HG03066 (cell line): ENCODE results near the gene ANKRD49.

Experiments
- ATAC-seq: cut with Tn5 transposase; IDR thresholded peaks from one replicate; pipeline ENCODE4 v1.9.1; 2021; ENCODE audit warnings: low read depth; ENCODE audit not compliant: unreplicated experiment

The ANKRD49 gene

GRCh38 chr11:94493281-94494125, at the start of gene ANKRD49, which contains the start of gene MRE11:
TSS of gene ANKRD49 (plus strand) at chr11:94493984. CDS start at chr11:94496694, 2,710 bp downstream.
TSS of gene MRE11 (minus strand) at chr11:94493844. CDS start at chr11:94492801, 1,043 bp downstream.
- ATAC-seq = peak; percentile 100

DNA sequence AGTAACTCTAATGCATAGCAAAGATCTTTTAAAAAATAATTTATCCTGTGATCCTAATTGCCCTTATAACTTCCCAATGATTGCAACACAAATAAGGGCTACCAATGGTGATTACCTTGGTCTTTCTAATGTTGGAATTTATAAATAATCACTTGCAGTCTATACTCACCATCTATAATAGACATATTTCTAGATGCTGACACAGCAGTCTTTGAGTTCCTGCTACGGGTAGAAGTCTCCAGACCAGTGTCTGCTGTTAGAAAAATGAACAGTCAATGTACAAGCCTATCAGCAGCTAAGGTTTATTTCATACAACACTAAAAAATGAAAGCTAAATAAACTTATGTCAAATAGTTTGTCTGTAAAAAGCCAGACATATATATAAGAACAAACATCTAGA, 48.1 kb upstream of the ANKRD49 start:
- ATAC-seq = no peak

GRCh38 chr11:94447149-94447548, 46.6 kb upstream of the ANKRD49 start:
- ATAC-seq = no peak

DNA sequence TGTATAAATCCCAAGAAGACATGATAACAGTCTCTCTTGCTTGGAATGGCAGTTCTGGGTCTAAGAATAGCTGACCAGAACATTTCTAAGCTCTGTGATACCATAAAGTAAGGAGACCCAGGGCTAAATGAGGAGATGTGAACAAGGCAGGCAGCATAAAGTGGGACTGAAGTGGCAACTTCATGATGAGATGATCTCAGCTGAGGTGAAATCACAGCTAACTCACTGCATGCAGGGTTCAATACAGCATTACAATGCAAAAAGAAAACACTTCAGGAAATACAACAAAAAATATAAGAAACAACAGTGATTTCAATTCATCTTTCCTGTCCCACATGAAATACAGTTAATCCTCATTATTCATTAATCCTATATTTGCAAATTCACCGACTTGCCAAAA, 44.8 kb upstream of the ANKRD49 start:
- no peak for ATAC-seq

GRCh38 chr11:94449437-94449836, 44.3 kb upstream of the ANKRD49 start:
- ATAC-seq = no peak

DNA sequence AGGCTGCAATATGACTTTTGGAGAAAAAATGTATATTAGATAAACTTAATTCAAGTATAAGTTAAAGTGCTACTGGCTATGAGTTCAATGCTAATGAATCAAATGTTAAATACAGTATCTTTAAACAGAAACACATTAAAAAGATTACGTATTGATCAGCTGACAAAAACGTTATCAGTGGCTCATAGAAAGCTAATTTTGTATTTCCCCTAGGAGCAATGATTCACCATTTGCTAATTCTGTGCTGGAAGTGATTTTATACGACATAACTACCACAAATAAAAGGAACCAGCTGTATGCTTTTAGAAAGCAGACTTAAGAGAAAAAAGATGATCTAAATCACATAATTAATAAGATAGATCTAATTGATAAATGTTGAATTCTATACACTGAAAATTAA, 43.7 kb upstream of the ANKRD49 start:
- ATAC-seq = no peak

GRCh38 chr11:94452988-94453387, 40.8 kb upstream of the ANKRD49 start:
- ATAC-seq = no peak

DNA sequence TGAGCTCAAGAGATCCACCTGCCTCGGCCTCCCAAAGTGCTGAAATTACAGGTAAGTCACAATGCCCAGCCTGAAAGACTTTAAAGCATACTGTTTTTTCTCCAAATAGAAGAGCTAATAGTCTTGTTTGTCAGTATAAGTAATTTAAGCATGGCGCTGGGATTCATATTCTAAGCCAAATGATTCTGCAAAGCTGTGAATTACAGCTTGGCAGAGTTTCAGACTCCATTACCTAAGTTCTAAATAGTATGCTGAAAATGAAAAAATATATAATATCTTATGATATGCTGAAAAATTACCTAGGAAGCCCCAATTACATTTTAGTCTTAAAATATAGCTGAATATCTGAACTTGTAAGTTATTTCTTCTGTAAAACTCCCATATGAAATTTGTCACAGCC, 39.5 kb upstream of the ANKRD49 start:
- no peak for ATAC-seq

DNA sequence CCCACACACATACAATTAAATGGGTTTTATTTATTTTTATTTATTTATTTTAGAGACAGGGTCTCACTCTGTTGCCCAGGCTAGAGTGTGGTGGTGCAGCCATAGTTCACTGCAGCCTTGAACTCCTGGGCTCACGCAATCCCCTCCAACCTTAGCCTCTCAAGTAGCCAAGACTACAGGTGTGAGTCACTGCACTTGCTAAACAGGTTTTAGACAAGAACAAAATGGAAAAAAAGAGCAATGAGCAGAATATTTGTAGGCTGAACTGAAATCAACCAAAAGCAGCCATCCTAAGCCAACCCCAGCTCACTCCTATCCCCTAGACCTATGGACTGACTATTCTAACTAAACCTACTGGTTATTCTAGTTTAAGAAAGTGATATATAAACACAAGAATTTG, 37.9 kb upstream of the ANKRD49 start:
- no peak for ATAC-seq

GRCh38 chr11:94457118-94458029, 36.4 kb upstream of the ANKRD49 start:
- ATAC-seq = no peak

DNA sequence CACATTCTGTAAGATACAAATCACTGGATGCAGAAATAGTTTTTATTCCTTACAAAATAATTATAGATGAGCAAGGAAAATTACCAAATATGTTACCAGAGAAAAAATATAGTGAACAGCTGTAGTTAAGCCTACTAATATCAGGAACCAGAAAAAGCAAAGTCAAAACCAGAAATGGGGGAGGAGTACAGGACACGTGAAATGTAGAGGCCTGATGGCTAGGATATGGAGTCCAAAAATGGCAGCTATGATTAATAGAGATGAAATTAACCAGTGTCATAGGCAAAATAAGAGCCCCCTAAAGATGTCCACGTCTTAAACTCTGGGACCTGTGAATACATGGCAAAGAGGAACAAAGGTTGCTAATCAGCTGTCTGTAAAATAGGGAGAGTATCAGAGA, 34.2 kb upstream of the ANKRD49 start:
- ATAC-seq = no peak

GRCh38 chr11:94469416-94469815, 24.4 kb upstream of the ANKRD49 start:
- peak; percentile 82 for ATAC-seq

GRCh38 chr11:94472916-94473799, 20.6 kb upstream of the ANKRD49 start:
- ATAC-seq = peak; percentile 89

DNA sequence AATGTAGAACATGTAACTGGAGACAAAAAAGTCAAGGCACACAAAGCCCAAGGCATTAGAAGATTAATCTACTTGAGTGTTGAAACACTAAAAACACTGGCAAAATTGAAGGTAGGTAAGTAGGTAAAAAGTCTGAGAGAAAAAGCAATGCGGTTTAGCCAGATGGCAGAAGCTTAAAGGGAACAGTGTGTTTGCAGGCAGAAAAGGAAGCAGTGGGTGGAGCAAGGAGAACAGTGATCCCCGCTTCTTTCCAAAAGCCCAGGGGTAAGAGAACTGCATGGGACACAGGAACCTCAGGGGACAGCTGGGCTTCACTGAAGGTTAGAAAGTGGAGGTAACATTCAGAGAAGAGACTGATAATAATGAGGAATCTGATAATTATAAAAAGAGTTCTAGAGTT, 16.2 kb upstream of the ANKRD49 start:
- ATAC-seq = no peak

- no peak for ATAC-seq
These were observed 12.4 kb upstream of the ANKRD49 start for GRCh38 chr11:94481342-94481741.

DNA sequence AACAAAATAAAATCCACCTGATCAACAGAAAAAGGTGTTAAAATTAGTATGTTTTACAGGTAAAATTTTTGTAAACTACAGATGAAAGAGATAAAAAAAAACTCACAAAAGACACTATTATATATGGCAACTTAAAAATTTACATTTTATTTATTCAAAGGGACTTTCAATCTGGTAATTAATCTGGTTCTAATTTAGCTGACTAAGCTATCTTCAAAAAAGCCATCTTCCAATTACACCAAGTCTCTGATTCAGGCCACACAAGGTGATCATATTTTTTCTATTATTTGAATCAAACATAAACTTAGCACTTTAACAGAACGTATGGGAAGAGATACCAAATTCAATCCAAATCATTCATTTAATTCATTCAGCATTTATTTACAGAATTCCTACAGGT, 7.7 kb upstream of the ANKRD49 start:
- no peak for ATAC-seq

- peak; percentile 50 for ATAC-seq
These were observed 419 bp downstream of the ANKRD49 start for GRCh38 chr11:94494126-94494680.

GRCh38 chr11:94500181-94500580, 6.4 kb downstream of the ANKRD49 start:
- no peak for ATAC-seq

DNA sequence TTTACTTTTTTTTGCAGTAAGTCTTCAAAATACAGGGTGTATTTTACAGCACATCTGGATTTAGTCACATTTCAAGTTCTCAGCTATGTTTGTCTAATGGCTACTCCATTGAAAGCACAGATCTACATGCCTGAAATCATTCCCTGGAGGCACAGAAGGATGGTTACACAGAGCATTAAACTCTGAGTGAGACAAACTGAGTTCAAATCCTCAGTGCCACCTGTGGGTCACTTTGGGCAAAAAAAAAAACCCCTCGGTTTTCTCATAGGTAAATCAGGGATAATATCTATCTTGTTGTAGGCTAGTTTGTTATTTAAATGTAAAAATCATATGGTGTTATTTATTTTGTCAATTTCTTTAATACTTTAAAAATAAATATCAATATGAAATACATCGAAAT, 7.7 kb downstream of the ANKRD49 start:
- no peak for ATAC-seq

GRCh38 chr11:94504689-94505293, 11.0 kb downstream of the ANKRD49 start:
- no peak for ATAC-seq
